Type B pancreatic cell (in vitro differentiated cells): ENCODE results near the gene CTBP2. TPM values are rescaled to one million over a fixed set of nuclear protein-coding genes. Genes with fewer than 3 reads are reported as not detected.

ENCODE experiments used
- DNase-seq: peaks from one replicate; pipeline ENCODE4 v3.0.0; 2021; ENCODE audit warnings: mixed read lengths; ENCODE audit not compliant: unreplicated experiment; ENCODE audit errors: extremely low spot score
- H3K27ac Mint-ChIP-seq: 2 replicates; pipeline ENCODE4 v1.8.0; 2021; ENCODE audit warnings: mild to moderate bottlenecking, mixed read lengths
- H3K27me3 Mint-ChIP-seq: 2 replicates; pipeline ENCODE4 v1.8.0; 2021; ENCODE audit warnings: mixed read lengths
- H3K36me3 Mint-ChIP-seq: 2 replicates; pipeline ENCODE4 v1.8.0; 2021; ENCODE audit warnings: mixed read lengths
- H3K4me1 Mint-ChIP-seq: one replicate; pipeline ENCODE4 v1.8.0; 2021; ENCODE audit warnings: mixed read lengths; ENCODE audit not compliant: unreplicated experiment
- H3K4me3 Mint-ChIP-seq: 2 replicates; pipeline ENCODE4 v1.8.0; 2021; ENCODE audit warnings: mild to moderate bottlenecking, mixed read lengths
- H3K9me3 Mint-ChIP-seq: 2 replicates; pipeline ENCODE4 v1.8.0; 2021; ENCODE audit warnings: mixed read lengths
- total RNA-seq: library from RNA; stranded (reverse); gene quantifications from 2 replicates; pipeline ENCODE4 v1.2.1, GENCODE V29; 2021; ENCODE audit warnings: low replicate concordance
- TF ChIP-seq, protein P1 (sequence below): fragments of 200-600 bp; sonication (generic); conservative IDR thresholded peaks from 2 replicates; pipeline ENCODE4 v1.5.0; 2021; ENCODE audit warnings: antibody characterized with exemption, mild to moderate bottlenecking

Gene CTBP2
- total RNA-seq, 1 donor from 2014 or later = 113 TPM

DNA sequence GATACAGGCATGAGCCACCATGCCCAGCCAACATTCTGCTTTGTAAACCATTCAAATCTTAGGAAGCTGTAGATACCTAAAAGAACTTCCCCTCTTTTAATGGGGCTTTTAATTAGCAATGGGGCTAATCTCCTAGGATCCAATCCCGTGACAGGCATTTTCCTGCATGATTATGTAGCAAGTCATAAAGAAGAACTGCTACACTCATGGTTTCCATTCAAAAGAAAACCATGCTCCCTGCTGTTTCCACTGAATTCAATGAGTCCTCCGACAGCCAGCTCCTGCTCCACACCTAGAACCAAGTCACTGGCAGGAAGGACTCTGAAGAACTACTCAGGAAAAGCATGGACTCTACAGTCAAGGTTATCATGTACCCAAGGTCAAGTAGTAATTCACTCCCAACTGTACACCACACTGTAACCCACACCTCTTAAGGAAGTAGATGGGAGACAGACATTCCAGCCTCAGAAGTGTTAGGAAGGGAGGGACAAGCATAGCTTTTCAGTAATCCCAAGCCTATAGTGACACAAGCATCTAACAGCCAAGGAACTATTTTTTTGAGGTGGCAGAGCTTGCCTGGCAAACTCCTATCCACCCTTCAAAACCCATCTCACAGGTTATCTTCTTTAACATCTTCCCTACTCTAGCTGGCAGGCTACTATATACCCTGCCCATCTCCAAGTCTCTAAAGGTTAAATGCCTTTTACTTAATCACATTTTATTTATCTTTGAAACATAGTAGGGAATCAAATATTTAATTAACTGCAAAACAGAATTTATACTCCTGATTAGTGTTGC is 47.5 kb downstream of the CTBP2 start:
- H3K9me3 Mint-ChIP-seq = no peaks in the 10 kb centered on the region
- H3K27me3 Mint-ChIP-seq = no peaks in the 10 kb centered on the region
- H3K36me3 Mint-ChIP-seq = peaks cover 38% of the 10 kb centered on the region
- DNase-seq = no peak
- TF ChIP-seq, protein P1, sequence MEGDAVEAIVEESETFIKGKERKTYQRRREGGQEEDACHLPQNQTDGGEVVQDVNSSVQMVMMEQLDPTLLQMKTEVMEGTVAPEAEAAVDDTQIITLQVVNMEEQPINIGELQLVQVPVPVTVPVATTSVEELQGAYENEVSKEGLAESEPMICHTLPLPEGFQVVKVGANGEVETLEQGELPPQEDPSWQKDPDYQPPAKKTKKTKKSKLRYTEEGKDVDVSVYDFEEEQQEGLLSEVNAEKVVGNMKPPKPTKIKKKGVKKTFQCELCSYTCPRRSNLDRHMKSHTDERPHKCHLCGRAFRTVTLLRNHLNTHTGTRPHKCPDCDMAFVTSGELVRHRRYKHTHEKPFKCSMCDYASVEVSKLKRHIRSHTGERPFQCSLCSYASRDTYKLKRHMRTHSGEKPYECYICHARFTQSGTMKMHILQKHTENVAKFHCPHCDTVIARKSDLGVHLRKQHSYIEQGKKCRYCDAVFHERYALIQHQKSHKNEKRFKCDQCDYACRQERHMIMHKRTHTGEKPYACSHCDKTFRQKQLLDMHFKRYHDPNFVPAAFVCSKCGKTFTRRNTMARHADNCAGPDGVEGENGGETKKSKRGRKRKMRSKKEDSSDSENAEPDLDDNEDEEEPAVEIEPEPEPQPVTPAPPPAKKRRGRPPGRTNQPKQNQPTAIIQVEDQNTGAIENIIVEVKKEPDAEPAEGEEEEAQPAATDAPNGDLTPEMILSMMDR = no peak
- no peak overlapping the region for H3K4me3 Mint-ChIP-seq
- peaks cover 22% of the 10 kb centered on the region for H3K4me1 Mint-ChIP-seq
- H3K27ac Mint-ChIP-seq = peak overlapping the region; percentile 18

DNA sequence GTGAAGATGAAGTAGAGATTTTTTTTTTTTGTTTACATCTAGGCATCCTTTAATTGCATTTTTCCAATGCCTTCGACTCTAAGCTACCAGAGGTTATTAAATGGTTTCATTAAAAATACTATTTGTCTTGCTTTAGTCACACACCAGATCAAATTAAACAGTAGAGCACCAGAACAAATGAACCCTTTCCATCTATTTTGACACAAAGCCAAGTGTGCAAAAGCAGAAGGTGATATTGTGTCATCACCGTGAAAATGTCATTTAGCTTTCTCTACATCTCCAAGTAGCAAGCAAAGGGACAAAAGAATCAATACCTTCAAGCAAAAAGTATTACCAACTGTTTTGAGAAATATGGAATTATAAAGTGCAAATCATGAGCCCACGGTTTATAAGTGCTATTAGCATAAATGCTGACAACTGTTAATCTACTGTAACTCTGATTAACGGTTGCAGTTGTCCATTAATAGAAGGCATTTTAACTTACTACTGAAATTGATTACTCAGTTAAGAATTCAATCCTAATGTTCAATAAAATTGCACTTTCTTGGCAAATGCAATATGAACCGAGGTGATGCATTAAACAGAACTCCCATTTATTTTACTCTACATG is 49.1 kb downstream of the CTBP2 start:
- DNase-seq = no peak
- TF ChIP-seq, protein P1 = no peak
- no peaks in the 10 kb centered on the region for H3K27me3 Mint-ChIP-seq
- no peak overlapping the region for H3K4me3 Mint-ChIP-seq
- no peak overlapping the region for H3K27ac Mint-ChIP-seq
- H3K9me3 Mint-ChIP-seq = no peaks in the 10 kb centered on the region
- H3K36me3 Mint-ChIP-seq = peaks cover 49% of the 10 kb centered on the region
- peaks cover 21% of the 10 kb centered on the region for H3K4me1 Mint-ChIP-seq

DNA sequence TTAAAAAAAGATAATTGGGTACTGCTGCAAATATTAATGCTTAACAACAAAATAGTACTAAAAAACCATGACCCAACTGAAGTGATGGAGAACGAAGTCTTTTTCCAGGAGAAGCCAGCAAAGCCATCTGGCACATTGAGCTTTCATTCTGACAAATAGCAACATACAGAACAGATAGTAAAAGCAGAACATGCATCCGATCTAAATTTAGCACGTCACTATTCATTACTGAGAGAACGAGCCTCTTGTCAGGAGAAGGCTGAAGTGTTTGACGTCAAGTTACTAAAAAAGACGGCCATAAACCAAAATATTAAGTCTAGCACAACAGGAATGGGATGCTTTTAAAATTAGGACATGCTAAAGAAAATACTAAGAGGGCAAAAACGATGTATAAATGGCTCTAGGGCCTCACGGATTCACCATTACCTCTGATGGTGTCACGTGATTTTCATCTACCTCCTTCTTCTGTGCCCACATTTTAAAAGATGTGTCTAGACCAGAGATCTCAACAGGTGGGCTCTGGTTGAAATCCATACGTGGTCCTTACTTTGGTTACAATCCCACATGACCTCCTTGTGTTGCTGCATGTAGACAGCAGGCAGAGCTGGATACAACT is 52.3 kb downstream of the CTBP2 start:
- H3K36me3 Mint-ChIP-seq = peaks cover 59% of the 10 kb centered on the region
- H3K9me3 Mint-ChIP-seq = no peaks in the 10 kb centered on the region
- H3K27ac Mint-ChIP-seq = no peak overlapping the region
- no peaks in the 10 kb centered on the region for H3K27me3 Mint-ChIP-seq
- TF ChIP-seq, protein P1 = no peak
- no peak for DNase-seq
- peaks cover 27% of the 10 kb centered on the region for H3K4me1 Mint-ChIP-seq
- no peak overlapping the region for H3K4me3 Mint-ChIP-seq

DNA sequence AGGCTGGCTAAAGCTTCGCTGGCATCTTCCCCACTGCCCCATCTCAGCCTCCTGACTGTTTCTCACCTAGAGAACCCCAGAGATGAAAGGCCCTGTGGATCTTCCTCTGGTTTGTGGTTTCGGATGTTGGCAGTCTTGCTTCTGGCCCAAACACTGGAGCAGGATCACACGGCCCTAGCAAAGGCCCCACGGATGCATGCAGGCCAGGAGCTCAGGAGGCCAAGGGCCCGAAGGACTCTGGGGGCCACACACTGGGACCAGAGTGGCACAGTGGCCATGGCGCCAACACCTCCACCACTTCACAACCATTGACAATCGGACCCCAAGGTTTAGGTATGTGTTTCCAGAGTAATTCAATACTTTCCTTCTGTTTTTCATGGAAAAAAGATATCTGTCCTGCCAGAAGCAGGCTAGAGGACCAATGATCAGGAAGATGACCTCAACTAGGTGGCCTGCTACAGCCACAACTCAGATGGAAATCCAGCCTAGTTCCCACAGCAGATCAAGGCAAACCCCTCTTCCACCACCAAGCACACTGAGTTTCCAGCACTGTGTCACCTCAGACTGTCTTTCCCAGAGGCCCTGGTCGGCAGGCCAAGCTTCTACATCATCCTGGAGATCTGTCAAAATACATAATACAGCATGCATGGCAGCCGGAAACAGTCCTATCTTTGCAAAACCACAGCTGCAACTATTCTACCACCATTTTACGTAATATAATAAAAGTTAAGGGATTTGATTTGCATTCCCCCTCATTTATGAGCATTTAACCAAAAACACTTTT is 53.0 kb downstream of the CTBP2 start:
- Mint-ChIP-seq H3K9me3 (no peaks in the 10 kb centered on the region), H3K27ac (no peak overlapping the region), H3K4me1 (peaks cover 31% of the 10 kb centered on the region), H3K4me3 (no peak overlapping the region), H3K36me3 (peaks cover 59% of the 10 kb centered on the region), H3K27me3 (no peaks in the 10 kb centered on the region)
- TF ChIP-seq, protein P1 = no peak
- DNase-seq = no peak

DNA sequence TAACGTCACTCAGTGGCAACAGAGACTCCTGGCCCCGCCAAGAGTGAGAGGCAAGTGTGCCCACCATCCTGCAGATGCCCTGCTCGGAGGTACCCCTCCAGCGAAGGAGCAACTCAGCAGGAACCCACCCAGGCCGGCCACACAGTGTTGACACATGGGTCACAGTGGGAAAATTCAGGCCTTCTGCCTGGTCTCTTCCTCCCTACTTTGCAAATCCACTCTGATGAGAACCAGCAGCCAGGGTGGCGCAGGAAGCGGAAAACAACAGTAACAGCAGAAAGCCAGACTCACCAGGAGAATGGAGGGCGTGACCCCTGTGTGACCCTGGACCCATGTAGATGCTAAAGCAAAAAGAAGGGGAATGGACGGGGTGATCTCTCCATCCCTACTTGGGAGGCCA is 53.8 kb downstream of the CTBP2 start:
- H3K9me3 Mint-ChIP-seq = no peaks in the 10 kb centered on the region
- H3K4me1 Mint-ChIP-seq = peaks cover 36% of the 10 kb centered on the region
- H3K27me3 Mint-ChIP-seq = no peaks in the 10 kb centered on the region
- peaks cover 63% of the 10 kb centered on the region for H3K36me3 Mint-ChIP-seq
- TF ChIP-seq, protein P1 = no peak
- H3K4me3 Mint-ChIP-seq = no peak overlapping the region
- no peak overlapping the region for H3K27ac Mint-ChIP-seq
- no peak for DNase-seq
